ENCODE data around the gene PTBP3.

DNA sequence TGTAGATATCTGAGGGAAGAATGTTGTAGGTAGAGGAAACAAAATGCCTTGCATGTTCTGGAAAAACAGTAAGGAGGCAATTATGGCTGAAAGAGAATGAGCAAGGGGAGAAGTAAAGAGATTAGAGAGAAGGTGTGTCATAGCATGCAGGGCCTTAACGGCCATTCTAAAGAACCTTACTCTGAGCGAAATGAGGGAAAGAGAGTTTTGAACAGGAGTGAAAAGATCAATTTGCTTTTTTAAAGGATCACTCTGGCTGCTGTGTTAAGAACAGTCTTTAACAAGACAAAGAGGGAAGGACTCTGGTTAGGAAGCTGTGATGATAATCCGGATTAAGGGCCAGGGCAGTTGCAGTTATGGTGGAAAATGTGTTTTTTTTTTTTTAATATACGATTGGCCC lies 22.6 kb downstream of the PTBP3 start:
- TF ChIP-seq, protein P1, sequence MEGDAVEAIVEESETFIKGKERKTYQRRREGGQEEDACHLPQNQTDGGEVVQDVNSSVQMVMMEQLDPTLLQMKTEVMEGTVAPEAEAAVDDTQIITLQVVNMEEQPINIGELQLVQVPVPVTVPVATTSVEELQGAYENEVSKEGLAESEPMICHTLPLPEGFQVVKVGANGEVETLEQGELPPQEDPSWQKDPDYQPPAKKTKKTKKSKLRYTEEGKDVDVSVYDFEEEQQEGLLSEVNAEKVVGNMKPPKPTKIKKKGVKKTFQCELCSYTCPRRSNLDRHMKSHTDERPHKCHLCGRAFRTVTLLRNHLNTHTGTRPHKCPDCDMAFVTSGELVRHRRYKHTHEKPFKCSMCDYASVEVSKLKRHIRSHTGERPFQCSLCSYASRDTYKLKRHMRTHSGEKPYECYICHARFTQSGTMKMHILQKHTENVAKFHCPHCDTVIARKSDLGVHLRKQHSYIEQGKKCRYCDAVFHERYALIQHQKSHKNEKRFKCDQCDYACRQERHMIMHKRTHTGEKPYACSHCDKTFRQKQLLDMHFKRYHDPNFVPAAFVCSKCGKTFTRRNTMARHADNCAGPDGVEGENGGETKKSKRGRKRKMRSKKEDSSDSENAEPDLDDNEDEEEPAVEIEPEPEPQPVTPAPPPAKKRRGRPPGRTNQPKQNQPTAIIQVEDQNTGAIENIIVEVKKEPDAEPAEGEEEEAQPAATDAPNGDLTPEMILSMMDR (IDR thresholded peaks at IDR 0.05; ENCODE audit: insufficient read depth, low read depth, low read length): no peak
- no peak for TF ChIP-seq EZH2 (IDR thresholded peaks at IDR 0.05; ENCODE audit: insufficient read depth, low read length)

Data from astrocyte (in vitro differentiated cells and primary cell).